ENCODE results near the gene GFRA4.
"Not testable (repeated sequence)": the region's sequence is repeated elsewhere in the genome, so short reads cannot be mapped to it uniquely, and the experiment has no call there.

Gene GFRA4

GRCh38 chr20:3616250-3616649 lies 46.9 kb downstream of the GFRA4 start:
- DNase-seq (ENCODE audit: low read depth, low spot score), result peak; percentile 44

GRCh38 chr20:3615171-3615840 lies 47.9 kb downstream of the GFRA4 start:
- not testable (repeated sequence) for DNase-seq (ENCODE audit: low read depth, low spot score)

GRCh38 chr20:3614466-3614865 lies 48.7 kb downstream of the GFRA4 start:
- DNase-seq (ENCODE audit: low read depth, low spot score), result no peak

GRCh38 chr20:3613821-3614440 lies 49.3 kb downstream of the GFRA4 start:
- no peak for DNase-seq (ENCODE audit: low read depth, low spot score)

GRCh38 chr20:3612795-3613572 lies 50.2 kb downstream of the GFRA4 start:
- DNase-seq (ENCODE audit: low read depth, low spot score), result no peak

- no peak for DNase-seq (ENCODE audit: low read depth, low spot score)
Observed at GRCh38 chr20:3611901-3612300, 51.3 kb downstream of the GFRA4 start.
